IMR-90 (cell line): ENCODE data around the gene PSTK. TPM values are rescaled to one million over a fixed set of nuclear protein-coding genes. Genes with fewer than 3 reads are reported as not detected.

ENCODE experiments used
- ATAC-seq: fragments of 200-7000 bp; cut with Tn5 transposase; 2 replicates; pipeline ENCODE4 v1.9.1; 2020; ENCODE audit warnings: low read depth, mild to moderate bottlenecking, moderate library complexity
- BruUV-seq: library from RNA; stranded (reverse); fragments of 400-500 nt; replicated peaks from 2 replicates; lab custom pipeline; 2021; lab: Mats Ljungman, UMichigan
- CTCF ChIA-PET: fragments of 300-600 bp; formaldehyde crosslinking; extraction: SDS; loops from one replicate; lab custom pipeline; 2021; ENCODE audit warnings: antibody characterized with exemption; lab: Yijun Ruan, JAX
- POLR2A ChIA-PET: fragments of 300-600 bp; sonication (Branson Sonifier 250); formaldehyde crosslinking; loops from one replicate; lab custom pipeline; 2022; ENCODE audit warnings: antibody characterized with exemption; ENCODE audit not compliant: unreplicated experiment; lab: Charles Lee
- DNase-seq: peaks from one replicate; pipeline ENCODE4 v3.0.0; 2013
- H2AFZ ChIP-seq: replicated peaks from 2 replicates; pipeline ENCODE3; 2013; ENCODE audit warnings: low read length, mild to moderate bottlenecking; ENCODE audit not compliant: poor library complexity
- H2AK5ac ChIP-seq: 2 replicates; pipeline ENCODE4 v1.6.1; 2013; ENCODE audit warnings: low read depth, low read length, inconsistent platforms
- H2AK9ac ChIP-seq: replicated peaks from 2 replicates; pipeline ENCODE3; 2013; ENCODE audit warnings: mild to moderate bottlenecking, low read depth, low read length, moderate library complexity; ENCODE audit not compliant: poor library complexity
- H2BK120ac ChIP-seq: 2 replicates; pipeline ENCODE4 v1.6.1; 2013; ENCODE audit warnings: low read depth, low read length, inconsistent platforms
- H2BK15ac ChIP-seq: 3 replicates; pipeline ENCODE4 v1.6.1; 2013; ENCODE audit warnings: low read depth, low read length, inconsistent platforms
- H2BK20ac ChIP-seq: 2 replicates; pipeline ENCODE4 v1.6.1; 2013; ENCODE audit warnings: low read depth, mild to moderate bottlenecking, inconsistent platforms, low read length, moderate library complexity
- H2BK5ac ChIP-seq: 2 replicates; pipeline ENCODE4 v1.6.1; 2013; ENCODE audit warnings: mild to moderate bottlenecking, low read depth, low read length, inconsistent platforms; ENCODE audit not compliant: poor library complexity, severe bottlenecking
- H3K14ac ChIP-seq: replicated peaks from 2 replicates; pipeline ENCODE4 v1.6.1; 2013; ENCODE audit warnings: low read depth, low read length, inconsistent platforms
- H3K18ac ChIP-seq: 2 replicates; pipeline ENCODE4 v1.6.1; 2013; ENCODE audit warnings: low read depth, low read length, control low read depth
- H3K23ac ChIP-seq: 2 replicates; pipeline ENCODE4 v1.6.1; 2013; ENCODE audit warnings: low read depth, low read length, inconsistent platforms
- H3K27ac ChIP-seq: 2 replicates; pipeline ENCODE4 v1.5.1; 2013; ENCODE audit warnings: mild to moderate bottlenecking, control low read depth, low read length; ENCODE audit not compliant: insufficient read depth
- H3K27me3 ChIP-seq: 2 replicates; pipeline ENCODE4 v1.6.1; 2013; ENCODE audit warnings: low read length; ENCODE audit not compliant: control insufficient read depth, insufficient read depth
- H3K36me3 ChIP-seq: 2 replicates; pipeline ENCODE4 v1.6.1; 2013; ENCODE audit warnings: low read length, mixed read lengths; ENCODE audit not compliant: control insufficient read depth, insufficient read depth
- H3K4ac ChIP-seq: 2 replicates; pipeline ENCODE4 v1.6.1; 2013; ENCODE audit warnings: low read depth, low read length, inconsistent platforms
- H3K4me1 ChIP-seq: 2 replicates; pipeline ENCODE4 v1.6.1; 2013; ENCODE audit warnings: low read length, mixed read lengths; ENCODE audit not compliant: control insufficient read depth, insufficient read depth
- H3K4me2 ChIP-seq: 2 replicates; pipeline ENCODE4 v1.6.1; 2013; ENCODE audit warnings: low read depth, mild to moderate bottlenecking, control low read depth, low read length, moderate library complexity
- H3K4me3 ChIP-seq: 2 replicates; pipeline ENCODE4 v1.5.1; 2013; ENCODE audit warnings: low read depth, mild to moderate bottlenecking, control low read depth, low read length, moderate library complexity; ENCODE audit not compliant: insufficient read depth
- H3K56ac ChIP-seq: 2 replicates; pipeline ENCODE4 v1.6.1; 2013; ENCODE audit warnings: low read length, inconsistent platforms; ENCODE audit not compliant: insufficient read depth; ENCODE audit errors: extremely low read depth
- H3K79me1 ChIP-seq, 2 experiments: 2 replicates each; pipeline ENCODE4 v1.6.1; 2013; ENCODE audit warnings: low read length in 2 of 2, inconsistent platforms in 1 of 2, low read depth in 1 of 2
- H3K9ac ChIP-seq: 2 replicates; pipeline ENCODE4 v1.6.1; 2013; ENCODE audit warnings: low read depth, low read length, control low read depth
- H3K9me1 ChIP-seq: 2 replicates; pipeline ENCODE4 v1.6.1; 2013; ENCODE audit warnings: low read length, inconsistent platforms; ENCODE audit not compliant: insufficient read depth
- H3K9me3 ChIP-seq: 2 replicates; pipeline ENCODE4 v1.6.1; 2013; ENCODE audit warnings: low read length; ENCODE audit not compliant: control insufficient read depth, insufficient read depth
- H4K20me1 ChIP-seq: 2 replicates; pipeline ENCODE4 v1.6.1; 2013; ENCODE audit warnings: low read length, inconsistent platforms; ENCODE audit not compliant: insufficient read depth
- H4K5ac ChIP-seq: 2 replicates; pipeline ENCODE4 v1.6.1; 2013; ENCODE audit warnings: mild to moderate bottlenecking, low read depth, low read length, control low read depth
- H4K8ac ChIP-seq, 2 experiments: 2 replicates each; pipeline ENCODE4 v1.6.1; 2013; ENCODE audit warnings: low read depth in 2 of 2, low read length in 2 of 2, control low read depth in 1 of 2, inconsistent platforms in 1 of 2
- H4K91ac ChIP-seq: 2 replicates; pipeline ENCODE4 v1.6.1; 2013; ENCODE audit warnings: low read depth, low read length, inconsistent platforms; ENCODE audit not compliant: insufficient read depth
- CHD1 ChIP-seq: IDR thresholded peaks from 2 replicates; pipeline ENCODE4 v1.6.1; 2012; ENCODE audit warnings: low read depth, low read length, improper control_type of control experiment
- POLR2A ChIP-seq: IDR thresholded peaks from 2 replicates; pipeline ENCODE4 v1.6.1; 2012; ENCODE audit warnings: mild to moderate bottlenecking, low read depth, low read length
- RAD21 ChIP-seq: IDR thresholded peaks from 2 replicates; pipeline ENCODE4 v1.6.1; 2012; ENCODE audit warnings: low read length, improper control_type of control experiment
- RCOR1 ChIP-seq: IDR thresholded peaks from 2 replicates; pipeline ENCODE4 v1.6.1; 2012; ENCODE audit warnings: mild to moderate bottlenecking, low read length, improper control_type of control experiment; ENCODE audit not compliant: insufficient replicate concordance
- RFX5 ChIP-seq: IDR thresholded peaks from 2 replicates; pipeline ENCODE4 v1.8.0; 2012; ENCODE audit warnings: low read depth, mild to moderate bottlenecking, low read length, moderate library complexity
- SMC3 ChIP-seq: fragments of 150-350 bp; IDR thresholded peaks from 2 replicates; pipeline ENCODE4 v1.6.1; 2016; ENCODE audit warnings: low read depth, mild to moderate bottlenecking, antibody characterized with exemption, low read length, moderate library complexity
- WGBS, 2 experiments: methylation state at CpG; one replicate each; pipeline versions ENCODE4 v1.1.5 to v1.1.7; 2013; ENCODE audit warnings: missing lambda C conversion rate in 2 of 2; ENCODE audit not compliant: insufficient read length in 1 of 2; ENCODE audit errors: extremely low coverage in 2 of 2; 5-methylcytosine and 5-hydroxymethylcytosine counted together
- dilution Hi-C: fragments of 300-500 bp; cut with HindIII; formaldehyde crosslinking; loops from one replicate; pipeline ENCODE4 v1.14.3; 2018; ENCODE audit warnings: low sequenced_read_pairs; ENCODE audit not compliant: unreplicated experiment
- in situ Hi-C: fragments of 300-500 bp; cut with MboI; formaldehyde crosslinking; loops from 3 replicates; pipeline ENCODE4 v1.14.3; 2019; ENCODE audit warnings: low sequenced_read_pairs, inconsistent platforms, mixed read lengths
- intact Hi-C: fragments of 100-400 bp; cut with micrococcal nuclease; formaldehyde crosslinking; loops from 2 replicates; pipeline ENCODE4 v1.10.0; 2022
- polyA plus RNA-seq, 3 experiments: library from polyadenylated mRNA; depleted of rRNA; stranded (reverse); fragments of >200 nt; gene quantifications; 2 replicates each; pipeline ENCODE4 v1.2.3, GENCODE V29; 2012; ENCODE audit warnings: low replicate concordance in 1 of 3
- total RNA-seq: library from RNA; depleted of rRNA; stranded (reverse); fragments of >200 nt; gene quantifications from 2 replicates; pipeline ENCODE4 v1.2.3, GENCODE V29; 2012
- TF ChIP-seq, protein P1 (sequence below): fragments of 150-350 bp; IDR thresholded peaks from 2 replicates; pipeline ENCODE4 v1.6.1; 2016; ENCODE audit warnings: low read depth, mild to moderate bottlenecking, low read length, moderate library complexity, borderline replicate concordance
- TF ChIP-seq, protein P2 (sequence below): conservative IDR thresholded peaks from 2 replicates; pipeline ENCODE4 v1.5.1; 2012; ENCODE audit warnings: mild to moderate bottlenecking, low read depth, low read length, improper control_type of control experiment

Gene PSTK
- total and polyA plus RNA-seq, 2 of the 4 experiments (the other 2 are of a cell fraction), result 4.1 to 4.2 TPM

DNA sequence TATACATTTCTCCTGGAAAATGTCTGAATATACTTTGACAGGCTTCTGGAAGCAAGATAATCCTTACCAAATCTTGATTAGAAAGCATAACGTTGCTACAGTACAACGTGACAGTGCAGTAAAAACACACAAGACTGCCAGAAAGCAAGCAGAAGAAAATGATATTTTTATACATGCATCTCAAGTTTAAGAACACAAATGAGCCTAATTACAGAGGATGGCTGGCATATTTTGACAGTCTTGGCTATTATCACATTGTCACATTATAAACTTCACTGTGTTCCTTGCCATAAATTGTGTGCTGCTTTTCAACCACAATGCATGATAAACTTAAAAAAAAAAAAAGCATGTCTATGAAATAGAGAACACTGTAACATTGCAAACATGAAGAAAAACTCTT is 24.1 kb downstream of the PSTK start:
- no peaks in the 10 kb centered on the region for H3K27me3 ChIP-seq
- H2AK9ac ChIP-seq, result no peak overlapping the region
- no peak overlapping the region for H3K14ac ChIP-seq
- no peak overlapping the region for H2BK20ac ChIP-seq
- ATAC-seq (no peak), DNase-seq (no peak)
- intact Hi-C loops, result no loop called here
- H4K20me1 ChIP-seq, result peaks cover 3% of the 10 kb centered on the region; the same call in 1 of the 2 replicates
- no peak overlapping the region for H2BK5ac ChIP-seq
- no peaks in the 10 kb centered on the region for H3K36me3 ChIP-seq
- in situ Hi-C loops, result no loop called here
- no peaks in the 10 kb centered on the region for H3K4me1 ChIP-seq
- no peak overlapping the region for H3K56ac ChIP-seq
- no peak overlapping the region for H4K91ac ChIP-seq
- no peak overlapping the region for H3K4me3 ChIP-seq
- no peak overlapping the region for H3K18ac ChIP-seq
- dilution Hi-C loops, result no loop called here
- H3K4ac ChIP-seq, result no peak overlapping the region
- no peak overlapping the region for H4K5ac ChIP-seq
- no CpG with 5 or more reads among the region's 2 CpGs for WGBS, 2 experiments
- peaks cover 16 to 36% of the 10 kb centered on the region in 2 experiments for H3K79me1 ChIP-seq
- no peak overlapping the region for H3K23ac ChIP-seq
- no peak overlapping the region for H2BK120ac ChIP-seq
- BruUV-seq, result no TSS peak
- TF ChIP-seq RFX5 (no peak), RCOR1 (no peak), RAD21 (no peak), SMC3 (no peak), POLR2A (no peak), CHD1 (no peak)
- TF ChIP-seq, protein P1, sequence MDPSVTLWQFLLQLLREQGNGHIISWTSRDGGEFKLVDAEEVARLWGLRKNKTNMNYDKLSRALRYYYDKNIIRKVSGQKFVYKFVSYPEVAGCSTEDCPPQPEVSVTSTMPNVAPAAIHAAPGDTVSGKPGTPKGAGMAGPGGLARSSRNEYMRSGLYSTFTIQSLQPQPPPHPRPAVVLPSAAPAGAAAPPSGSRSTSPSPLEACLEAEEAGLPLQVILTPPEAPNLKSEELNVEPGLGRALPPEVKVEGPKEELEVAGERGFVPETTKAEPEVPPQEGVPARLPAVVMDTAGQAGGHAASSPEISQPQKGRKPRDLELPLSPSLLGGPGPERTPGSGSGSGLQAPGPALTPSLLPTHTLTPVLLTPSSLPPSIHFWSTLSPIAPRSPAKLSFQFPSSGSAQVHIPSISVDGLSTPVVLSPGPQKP, result no peak
- TF ChIP-seq, protein P2, sequence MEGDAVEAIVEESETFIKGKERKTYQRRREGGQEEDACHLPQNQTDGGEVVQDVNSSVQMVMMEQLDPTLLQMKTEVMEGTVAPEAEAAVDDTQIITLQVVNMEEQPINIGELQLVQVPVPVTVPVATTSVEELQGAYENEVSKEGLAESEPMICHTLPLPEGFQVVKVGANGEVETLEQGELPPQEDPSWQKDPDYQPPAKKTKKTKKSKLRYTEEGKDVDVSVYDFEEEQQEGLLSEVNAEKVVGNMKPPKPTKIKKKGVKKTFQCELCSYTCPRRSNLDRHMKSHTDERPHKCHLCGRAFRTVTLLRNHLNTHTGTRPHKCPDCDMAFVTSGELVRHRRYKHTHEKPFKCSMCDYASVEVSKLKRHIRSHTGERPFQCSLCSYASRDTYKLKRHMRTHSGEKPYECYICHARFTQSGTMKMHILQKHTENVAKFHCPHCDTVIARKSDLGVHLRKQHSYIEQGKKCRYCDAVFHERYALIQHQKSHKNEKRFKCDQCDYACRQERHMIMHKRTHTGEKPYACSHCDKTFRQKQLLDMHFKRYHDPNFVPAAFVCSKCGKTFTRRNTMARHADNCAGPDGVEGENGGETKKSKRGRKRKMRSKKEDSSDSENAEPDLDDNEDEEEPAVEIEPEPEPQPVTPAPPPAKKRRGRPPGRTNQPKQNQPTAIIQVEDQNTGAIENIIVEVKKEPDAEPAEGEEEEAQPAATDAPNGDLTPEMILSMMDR, result no peak
- CTCF ChIA-PET, result no interaction called here
- POLR2A ChIA-PET, result interaction anchor here (0.7 kb wide), 1 partner anchor 1077 kb away, joined by 4 read pairs; the partner anchor contains the start of gene ATE1
- no peak overlapping the region for H2BK15ac ChIP-seq
- no peak overlapping the region for H4K8ac ChIP-seq
- H3K4me2 ChIP-seq, result no peak overlapping the region
- H2AK5ac ChIP-seq, result no peak overlapping the region
- no peak overlapping the region for H3K27ac ChIP-seq
- H3K9me3 ChIP-seq, result no peaks in the 10 kb centered on the region
- no peak overlapping the region for H2AFZ ChIP-seq
- no peak overlapping the region for H3K9ac ChIP-seq
- no peaks in the 10 kb centered on the region for H3K9me1 ChIP-seq
